Transverse colon (tissue), 4 donors: ENCODE results near the gene HES7. TPM values are rescaled to one million over a fixed set of nuclear protein-coding genes. Genes with fewer than 3 reads are reported as not detected.

Experiments used
- DNase-seq: peaks from one replicate; pipeline ENCODE4 v3.0.0-alpha.2; 2019
- H3K27ac ChIP-seq, 4 donors: fragments of 200-600 bp; sonication (generic); 2 replicates each; pipeline ENCODE4 v1.5.1; 2016 to 2018; ENCODE audit warnings: inconsistent platforms in 4 of 4
- H3K27me3 ChIP-seq: fragments of 200-600 bp; sonication (generic); 2 replicates; pipeline ENCODE4 v1.5.1; 2017; ENCODE audit warnings: inconsistent platforms
- H3K36me3 ChIP-seq, 4 donors: fragments of 200-600 bp; sonication (generic); 2 replicates each; pipeline ENCODE4 v1.5.1; 2017 to 2019; ENCODE audit warnings: inconsistent platforms in 4 of 4
- H3K4me1 ChIP-seq, 4 donors: fragments of 200-600 bp; sonication (generic); 2 replicates each; pipeline ENCODE4 v1.5.1; 2017 to 2020; ENCODE audit warnings: inconsistent platforms in 4 of 4
- H3K4me3 ChIP-seq, 4 donors: fragments of 200-600 bp; sonication (generic); 1 replicate in 1 of 4; 2 replicates in 3 of 4; pipeline versions ENCODE4 v1.5.1 to v1.6.1; 2017 to 2019; ENCODE audit warnings: inconsistent platforms in 4 of 4
- H3K9me3 ChIP-seq, 2 donors: fragments of 200-600 bp; sonication (generic); 2 replicates each; pipeline ENCODE4 v1.5.1; 2017 to 2019; ENCODE audit warnings: inconsistent platforms in 2 of 2
- CTCF ChIP-seq, 5 experiments: fragments of 200-600 bp in 3 of 5; fragments of 450-650 bp in 2 of 5; sonication (generic) in 3 of 5; IDR thresholded peaks; 1 replicate in 2 of 5; 2 replicates in 3 of 5; pipeline ENCODE4 v1.5.1; 2016 to 2017; ENCODE audit warnings: antibody characterized with exemption in 5 of 5, inconsistent platforms in 3 of 5, mild to moderate bottlenecking in 2 of 5, moderate library complexity in 1 of 5
- EP300 ChIP-seq: sonication (generic); formaldehyde crosslinking; IDR thresholded peaks from one replicate; pipeline ENCODE4 v1.6.1; 2017; ENCODE audit warnings: antibody characterized with exemption, low read depth
- POLR2A ChIP-seq: fragments of 450-650 bp; IDR thresholded peaks from one replicate; pipeline ENCODE4 v1.6.1; 2016; ENCODE audit warnings: antibody characterized with exemption, mild to moderate bottlenecking, moderate library complexity
- POLR2AphosphoS5 ChIP-seq, 3 donors: sonication (generic); formaldehyde crosslinking; IDR thresholded peaks; one replicate each; pipeline ENCODE4 v1.6.1; 2016; ENCODE audit warnings: antibody characterized with exemption in 3 of 3
- WGBS, 2 donors: methylation state at CpG; one replicate each; pipeline ENCODE4 v1.1.5; 2018; ENCODE audit warnings: low coverage in 1 of 2; 5-methylcytosine and 5-hydroxymethylcytosine counted together
- in situ Hi-C, 4 donors: fragments of 200-750 bp; cut with MboI; loops; one replicate each; pipeline versions ENCODE4 v1.15.0 to v1.15.1; 2017; ENCODE audit warnings: low sequenced_read_pairs in 3 of 4, low pct_ligation_motif_present in 1 of 4, low pct_unique_long_range_greater_than_20kb in 1 of 4
- intact Hi-C: fragments of 100-400 bp; cut with DNase I; formaldehyde crosslinking; loops from one replicate; pipeline ENCODE4 v1.15.1; 2023; ENCODE audit warnings: low total_unique reads
- total RNA-seq, 4 donors: library from RNA; depleted of rRNA; stranded (reverse); fragments of >200 nt; gene quantifications; one replicate each; pipeline ENCODE4 v1.1.0, GENCODE V29; 2016

The HES7 gene
- total RNA-seq, 4 donors from 2014 or later, result not detected

DNA sequence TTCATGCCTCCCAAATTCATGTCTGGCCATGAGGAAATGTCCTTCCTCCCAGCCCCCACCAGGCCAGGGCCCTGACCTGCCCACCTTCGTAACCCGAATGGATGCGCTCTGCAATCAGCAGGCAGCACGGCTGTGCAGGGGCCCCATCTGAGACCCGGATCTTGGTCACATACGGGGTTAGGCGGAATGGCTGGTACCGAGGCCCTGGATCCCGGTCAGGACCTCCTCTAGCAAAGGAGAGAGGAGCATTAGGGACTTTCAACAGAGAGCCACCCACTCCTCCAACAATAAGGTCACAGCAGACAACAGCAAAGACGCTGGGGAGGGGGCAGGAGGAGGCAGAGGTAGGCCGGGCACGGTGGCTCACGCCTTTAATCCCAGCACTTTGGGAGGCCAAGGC is 24.7 kb upstream of the HES7 start:
- 90% methylated on average over 2 to 13 of the region's 13 CpGs for WGBS, 2 donors
- TF ChIP-seq CTCF (IDR thresholded peaks at IDR 0.05) (no peak), EP300 (no peak), POLR2A (no peak), POLR2AphosphoS5 (IDR thresholded peaks at IDR 0.05) (no peak)
- intact Hi-C loops, result no loop called here
- no peaks in the 10 kb centered on the region for H3K9me3 ChIP-seq
- no peaks in the 10 kb centered on the region for H3K27me3 ChIP-seq
- H3K36me3 ChIP-seq, result peaks cover 0 to 70% (median 43%) of the 10 kb centered on the region in 4 donors
- in situ Hi-C loops, result loop anchor here in 1 of 4 donors (25.0 kb wide), 1 partner anchor 911 kb away; the partner anchor contains the start of genes DVL2, GABARAP and PHF23
- H3K4me1 ChIP-seq, result peaks cover 10 to 32% (median 27%) of the 10 kb centered on the region in 4 donors
- no peak for DNase-seq
- H3K4me3 ChIP-seq, result no peak overlapping the region
- H3K27ac ChIP-seq, result peak overlapping the region; percentile 21 to 99 (median 51)

- no peaks in the 10 kb centered on the region for H3K9me3 ChIP-seq
- no peak for DNase-seq
- in situ Hi-C loops (loop anchor here in 1 of 4 donors (25.0 kb wide), 1 partner anchor 911 kb away; the partner anchor contains the start of genes DVL2, GABARAP and PHF23), intact Hi-C loops (no loop called here)
- peaks cover 5 to 25% (median 21%) of the 10 kb centered on the region in 4 donors for H3K4me1 ChIP-seq
- H3K27ac ChIP-seq, result peak overlapping the region; percentile 21 to 99 (median 51)
- 67 to 92% methylated on average over 1 to 13 of the region's 13 CpGs for WGBS, 2 donors
- TF ChIP-seq CTCF (IDR thresholded peaks at IDR 0.05) (no peak), EP300 (no peak), POLR2A (no peak), POLR2AphosphoS5 (IDR thresholded peaks at IDR 0.05) (peak in 1 of 3 donors; percentile 9)
- H3K36me3 ChIP-seq, result peaks cover 0 to 77% (median 47%) of the 10 kb centered on the region in 4 donors
- no peak overlapping the region for H3K4me3 ChIP-seq
- no peaks in the 10 kb centered on the region for H3K27me3 ChIP-seq
These were observed 24.0 kb upstream of the HES7 start for GRCh38 chr17:8147805-8148404.

DNA sequence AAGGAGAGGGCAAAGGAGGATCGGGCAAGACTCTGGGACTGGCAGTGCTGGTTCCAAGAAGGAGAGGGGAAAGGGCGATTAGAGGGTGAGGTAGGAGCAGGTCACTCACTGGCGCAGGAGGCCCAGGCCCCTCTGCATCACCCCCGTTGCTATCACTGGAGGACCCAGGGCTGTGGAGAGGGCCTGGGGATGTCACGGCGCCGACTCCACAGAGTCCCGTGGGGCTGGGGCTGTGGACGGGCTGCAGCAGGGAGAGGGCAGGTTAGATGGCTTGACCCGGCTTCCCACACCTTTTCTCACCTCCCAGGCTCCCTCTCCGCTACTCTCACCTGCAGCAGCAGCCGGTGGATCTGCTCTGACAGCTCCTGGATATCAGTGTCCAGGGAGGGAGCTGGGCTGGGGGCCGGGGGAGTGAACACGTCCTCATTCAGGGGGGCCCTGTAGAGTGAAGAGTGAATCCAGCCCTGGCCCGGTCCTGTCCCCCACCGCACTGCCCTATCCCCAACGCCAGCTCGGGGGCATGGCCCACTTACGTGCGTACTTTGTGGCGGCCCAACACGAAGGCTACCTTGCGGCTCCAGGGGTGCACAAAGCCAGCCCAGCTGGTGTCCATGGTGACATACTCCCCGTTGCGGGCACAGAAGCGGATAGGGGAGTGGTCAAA is 23.4 kb upstream of the HES7 start:
- Histone ChIP-seq H3K27ac (peak overlapping the region; percentile 21 to 99 (median 51)), H3K4me3 (no peak overlapping the region), H3K9me3 (no peaks in the 10 kb centered on the region), H3K36me3 (peaks cover 0 to 83% (median 49%) of the 10 kb centered on the region in 4 donors), H3K4me1 (peaks cover 0 to 20% (median 15%) of the 10 kb centered on the region in 4 donors), H3K27me3 (no peaks in the 10 kb centered on the region)
- in situ Hi-C loops (loop anchor here in 1 of 4 donors (25.0 kb wide), 1 partner anchor 910 kb away; the partner anchor contains the start of genes DVL2, GABARAP and PHF23), intact Hi-C loops (no loop called here)
- TF ChIP-seq POLR2A, result no peak
- TF ChIP-seq EP300, result no peak
- no peak for TF ChIP-seq CTCF (IDR thresholded peaks at IDR 0.05)
- TF ChIP-seq POLR2AphosphoS5 (IDR thresholded peaks at IDR 0.05), result no peak
- DNase-seq, result no peak
- 93% methylated on average over 24 of the region's 26 CpGs; no CpG with 5 or more reads in 1 of the 2 donors for WGBS, 2 donors

DNA sequence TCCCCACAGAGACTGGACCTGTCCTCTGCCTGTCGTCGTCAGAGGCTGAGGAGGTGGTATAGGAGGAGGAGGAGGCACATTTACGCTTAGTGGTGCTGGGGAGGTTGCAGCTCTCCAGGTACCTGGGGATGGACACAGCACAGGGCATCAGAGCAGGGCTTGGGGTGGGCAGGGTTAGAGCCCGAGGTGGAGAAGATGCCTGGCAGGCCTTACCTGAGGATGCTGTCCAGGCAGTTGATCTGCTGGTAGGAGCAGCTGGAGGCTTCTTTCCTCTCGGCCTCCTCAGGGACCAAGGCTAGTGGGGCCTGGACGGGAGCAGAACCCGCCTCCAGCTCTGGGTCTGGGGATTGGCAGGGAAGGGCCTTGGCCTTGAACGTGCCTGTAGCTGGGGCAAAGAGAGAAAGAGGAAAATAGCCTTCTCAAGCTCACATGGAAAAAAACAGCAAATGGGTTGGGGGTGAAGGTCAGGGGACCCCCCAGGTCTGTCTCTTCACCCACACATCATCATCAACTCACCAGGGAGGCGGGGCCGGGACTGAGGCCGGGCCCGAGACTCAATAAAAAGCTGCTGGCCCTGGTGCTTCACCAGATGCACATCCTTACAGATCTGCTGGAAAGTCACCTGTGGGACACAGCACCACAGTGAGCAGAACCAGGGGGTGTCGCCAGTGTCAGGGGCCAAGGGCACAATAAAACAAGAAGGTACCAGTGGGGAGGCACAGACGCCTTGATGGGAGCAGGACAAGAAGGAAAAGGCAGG is 22.7 kb upstream of the HES7 start:
- H3K27ac ChIP-seq, result peak overlapping the region in 3 of 4 donors; percentile 48 to 99 (median 54)
- intact Hi-C loops, result no loop called here
- no peaks in the 10 kb centered on the region for H3K27me3 ChIP-seq
- in situ Hi-C loops, result loop anchor here in 1 of 4 donors (25.0 kb wide), 1 partner anchor 909 kb away; the partner anchor contains the start of genes DVL2, GABARAP and PHF23
- TF ChIP-seq POLR2A, result no peak
- TF ChIP-seq EP300, result no peak
- no peak for TF ChIP-seq POLR2AphosphoS5 (IDR thresholded peaks at IDR 0.05)
- TF ChIP-seq CTCF (IDR thresholded peaks at IDR 0.05), result no peak
- H3K4me3 ChIP-seq, result no peak overlapping the region
- DNase-seq, result no peak
- WGBS, 2 donors, result 90 to 95% methylated on average over 4 to 14 of the region's 14 CpGs
- H3K4me1 ChIP-seq, result peaks cover 0 to 19% (median 14%) of the 10 kb centered on the region in 4 donors
- peaks cover 0 to 90% (median 53%) of the 10 kb centered on the region in 4 donors for H3K36me3 ChIP-seq
- no peaks in the 10 kb centered on the region for H3K9me3 ChIP-seq
